Upper lobe of left lung (tissue), 6 donors: ENCODE data around the gene TOP3B. TPM values are rescaled to one million over a fixed set of nuclear protein-coding genes. Genes with fewer than 3 reads are reported as not detected.
A peak's percentile ranks its signal among the peaks of the same experiment; 100 is the strongest.
"Not testable (repeated sequence)": the region's sequence is repeated elsewhere in the genome, so short reads cannot be mapped to it uniquely, and the experiment has no call there.

Experiments
- ATAC-seq, 2 donors: fragments of 200-7000 bp; cut with Tn5 transposase; one replicate each; pipeline ENCODE4 v1.9.1; 2022; ENCODE audit warnings: mild to moderate bottlenecking in 2 of 2, moderate library complexity in 2 of 2; ENCODE audit not compliant: low FRiP score in 2 of 2
- DNase-seq, 2 donors: peaks; one replicate each; pipeline ENCODE4 v3.0.0-alpha.2; 2019 to 2020
- H3K27ac ChIP-seq, 4 donors: fragments of 200-600 bp; sonication (generic); one replicate each; pipeline ENCODE4 v1.5.1; 2016 to 2019
- H3K27me3 ChIP-seq, 4 donors: fragments of 200-600 bp; sonication (generic); one replicate each; pipeline ENCODE4 v1.5.1; 2017 to 2019
- H3K36me3 ChIP-seq, 4 donors: fragments of 200-600 bp; sonication (generic); one replicate each; pipeline ENCODE4 v1.5.1; 2016 to 2019
- H3K4me1 ChIP-seq, 4 donors: fragments of 200-600 bp; sonication (generic); one replicate each; pipeline ENCODE4 v1.5.1; 2018 to 2019
- H3K4me3 ChIP-seq, 4 donors: fragments of 200-600 bp; sonication (generic); one replicate each; pipeline ENCODE4 v1.5.1; 2017 to 2019; ENCODE audit warnings: mild to moderate bottlenecking in 2 of 4, moderate library complexity in 1 of 4
- H3K9me3 ChIP-seq, 4 donors: fragments of 200-600 bp; sonication (generic); one replicate each; pipeline ENCODE4 v1.5.1; 2018 to 2019
- CTCF ChIP-seq, 6 experiments: fragments of 450-650 bp in 4 of 6; fragments of 200-600 bp in 2 of 6; sonication (generic) in 2 of 6; IDR thresholded peaks; one replicate each; pipeline ENCODE4 v1.5.1; 2016 to 2019; ENCODE audit warnings: antibody characterized with exemption in 6 of 6
- EP300 ChIP-seq, 4 donors: sonication (generic); formaldehyde crosslinking; IDR thresholded peaks; one replicate each; pipeline ENCODE4 v1.5.1; 2017; ENCODE audit warnings: antibody characterized with exemption in 4 of 4, control low read depth in 2 of 4
- POLR2A ChIP-seq, 4 donors: fragments of 450-650 bp; IDR thresholded peaks; one replicate each; pipeline ENCODE4 v1.5.1; 2016 to 2017; ENCODE audit warnings: antibody characterized with exemption in 4 of 4, mild to moderate bottlenecking in 2 of 4
- POLR2AphosphoS5 ChIP-seq, 2 donors: sonication (generic); formaldehyde crosslinking; IDR thresholded peaks; one replicate each; pipeline ENCODE4 v1.5.1; 2017; ENCODE audit warnings: antibody characterized with exemption in 2 of 2
- WGBS, 2 donors: methylation state at CpG; one replicate each; pipeline ENCODE4 v1.1.5; 2017 to 2018; 5-methylcytosine and 5-hydroxymethylcytosine counted together
- total RNA-seq, 6 donors: library from RNA; depleted of rRNA in 4 of 6; stranded (reverse); fragments of >200 nt in 4 of 6; gene quantifications; one replicate each; pipeline versions ENCODE4 v1.1.0 to v1.2.1, GENCODE V29; 2016 to 2021
- donor health status: DM: no; HTN: no; CAD: no; lungs with moderate emphysema.
- donor health status: DM: no; HTN: yes; CAD: no; lungs with severe emphysema.

The TOP3B gene
- total RNA-seq, 6 donors from 2014 or later, result 22.5 to 111 (median 34.0) TPM

GRCh38 chr22:21943571-21944448 is 38.8 kb downstream of the TOP3B start:
- Histone ChIP-seq H3K9me3 (no peaks in the 10 kb centered on the region), H3K36me3 (peaks cover 0 to 40% (median 17%) of the 10 kb centered on the region in 4 donors), H3K27me3 (no peaks in the 10 kb centered on the region), H3K27ac (peak overlapping the region; percentile 93 to 98 (median 96)), H3K4me3 (no peak overlapping the region), H3K4me1 (peaks cover 83 to 99% (median 97%) of the 10 kb centered on the region in 4 donors)
- no peak for TF ChIP-seq POLR2AphosphoS5 (IDR thresholded peaks at IDR 0.05)
- no peak for TF ChIP-seq EP300 (IDR thresholded peaks at IDR 0.05)
- no peak for TF ChIP-seq CTCF (IDR thresholded peaks at IDR 0.05)
- no peak for TF ChIP-seq POLR2A (IDR thresholded peaks at IDR 0.05)
- ATAC-seq, result no peak
- 86 to 87% methylated on average over 18 of the region's 18 CpGs for WGBS, 2 donors
- DNase-seq, result no peak

- peaks cover 81 to 99% (median 94%) of the 10 kb centered on the region in 4 donors for H3K4me1 ChIP-seq
- peaks cover 0 to 40% (median 17%) of the 10 kb centered on the region in 4 donors for H3K36me3 ChIP-seq
- H3K27ac ChIP-seq, result peak overlapping the region; percentile 93 to 98 (median 96)
- TF ChIP-seq EP300 (IDR thresholded peaks at IDR 0.05) (peak in 3 of 4 donors; percentile 30 to 93 (median 90)), POLR2AphosphoS5 (IDR thresholded peaks at IDR 0.05) (peak; percentile 93 to 96), POLR2A (IDR thresholded peaks at IDR 0.05) (no peak)
- 32 to 49% methylated on average over 15 to 19 of the region's 19 CpGs for WGBS, 2 donors
- DNase-seq (peak in 1 of 2 donors; percentile 77), ATAC-seq (peak; percentile 54 to 66)
- no peaks in the 10 kb centered on the region for H3K9me3 ChIP-seq
- H3K4me3 ChIP-seq, result no peak overlapping the region
- no peaks in the 10 kb centered on the region for H3K27me3 ChIP-seq
Observed at GRCh38 chr22:21942407-21943343, 39.9 kb downstream of the TOP3B start.

- ATAC-seq, result no peak
- 73 to 83% methylated on average over 8 of the region's 8 CpGs for WGBS, 2 donors
Observed at GRCh38 chr22:21941921-21942320, 40.7 kb downstream of the TOP3B start.

GRCh38 chr22:21940521-21940920 is 42.1 kb downstream of the TOP3B start:
- peaks cover 0 to 37% (median 14%) of the 10 kb centered on the region in 4 donors for H3K36me3 ChIP-seq
- WGBS, 2 donors, result 49 to 56% methylated on average over 3 of the region's 3 CpGs
- ATAC-seq (no peak), DNase-seq (peak in 1 of 2 donors; percentile 67)
- no peaks in the 10 kb centered on the region for H3K27me3 ChIP-seq
- TF ChIP-seq CTCF (IDR thresholded peaks at IDR 0.05) (no peak), POLR2A (IDR thresholded peaks at IDR 0.05) (no peak), EP300 (IDR thresholded peaks at IDR 0.05) (peak in 2 of 4 donors; percentile 22 to 40), POLR2AphosphoS5 (IDR thresholded peaks at IDR 0.05) (peak in 1 of 2 donors; percentile 50)
- no peaks in the 10 kb centered on the region for H3K9me3 ChIP-seq
- H3K4me1 ChIP-seq, result peaks cover 90 to 99% (median 94%) of the 10 kb centered on the region in 4 donors
- no peak overlapping the region for H3K4me3 ChIP-seq
- peak overlapping the region; percentile 93 to 98 (median 96) for H3K27ac ChIP-seq

More at GRCh38 chr22:21941921-21942320, 40.7 kb downstream of the TOP3B start:
- H3K9me3 ChIP-seq, result no peaks in the 10 kb centered on the region
- H3K27me3 ChIP-seq, result no peaks in the 10 kb centered on the region
- no peak for DNase-seq
- peaks cover 83 to 99% (median 94%) of the 10 kb centered on the region in 4 donors for H3K4me1 ChIP-seq
- TF ChIP-seq CTCF (IDR thresholded peaks at IDR 0.05), result no peak
- no peak for TF ChIP-seq POLR2AphosphoS5 (IDR thresholded peaks at IDR 0.05)
- no peak for TF ChIP-seq POLR2A (IDR thresholded peaks at IDR 0.05)
- no peak for TF ChIP-seq EP300 (IDR thresholded peaks at IDR 0.05)
- H3K4me3 ChIP-seq, result no peak overlapping the region
- H3K27ac ChIP-seq, result peak overlapping the region; percentile 93 to 98 (median 96)
- peaks cover 0 to 40% (median 17%) of the 10 kb centered on the region in 4 donors for H3K36me3 ChIP-seq

- DNase-seq, H3K27me3 ChIP-seq, H3K9me3 ChIP-seq, H3K4me3 ChIP-seq, ATAC-seq: not testable (repeated sequence)
- 82 to 83% methylated on average over 5 of the region's 5 CpGs for WGBS, 2 donors
- H3K27ac ChIP-seq, result peak overlapping the region; percentile 93 to 98 (median 96)
- H3K4me1 ChIP-seq, result peaks cover 85 to 95% (median 91%) of the 10 kb centered on the region in 4 donors
- peaks cover 0 to 37% (median 9%) of the 10 kb centered on the region in 4 donors for H3K36me3 ChIP-seq
Observed at GRCh38 chr22:21939935-21940334, 42.7 kb downstream of the TOP3B start.
